ENCODE results near the gene KRT85. TPM values are rescaled to one million over a fixed set of nuclear protein-coding genes. Genes with fewer than 3 reads are reported as not detected.
A peak's percentile ranks its signal among the peaks of the same experiment; 100 is the strongest.

The KRT85 gene
- total and polyA plus RNA-seq, 7 experiments from 2014 or later = not detected

DNA sequence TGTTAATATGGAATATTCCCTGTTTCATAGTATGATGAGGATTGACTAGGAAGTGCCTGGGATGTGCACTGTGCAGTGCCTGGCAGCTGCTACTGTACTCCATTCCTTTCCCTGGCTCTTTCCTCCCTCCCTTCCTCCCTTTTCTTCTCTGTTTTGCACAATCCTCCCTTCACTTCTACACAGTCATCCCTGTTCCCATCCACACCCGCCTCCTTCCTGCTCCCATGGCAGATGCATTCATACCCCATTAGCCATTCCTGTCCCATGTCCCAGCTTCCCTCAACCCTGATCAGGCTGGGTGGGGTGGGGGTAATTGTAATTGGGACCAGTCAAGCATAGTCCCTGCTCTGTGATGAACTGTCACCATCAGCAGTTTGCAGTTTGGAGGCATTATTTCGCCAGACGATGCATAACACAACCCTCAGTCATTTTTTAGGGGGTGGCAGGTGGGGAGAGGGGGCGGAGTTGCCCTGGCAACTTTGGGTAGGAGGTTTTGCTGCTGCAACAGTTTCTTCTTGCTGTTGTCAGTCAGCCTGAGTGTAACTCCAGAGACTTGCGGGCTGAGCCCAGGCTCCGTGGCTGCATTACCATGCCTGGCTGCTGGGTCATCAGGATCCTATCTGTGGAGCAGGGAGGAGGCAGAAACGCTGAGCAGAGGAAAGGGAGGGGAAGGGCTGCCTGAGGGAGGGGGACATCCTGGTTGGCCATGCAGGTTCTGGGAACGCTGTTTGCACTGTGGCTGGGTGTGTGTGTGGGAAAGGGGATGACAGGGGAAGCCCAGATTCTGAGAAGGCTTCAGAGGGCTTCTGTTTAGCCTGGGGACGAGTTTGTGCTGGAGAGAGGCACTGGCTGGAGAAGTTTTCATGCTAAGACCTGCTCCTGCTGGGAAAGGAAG, 22.3 kb upstream of the KRT85 start:
- Histone ChIP-seq H3K4me1 (ENCODE audit: control insufficient read depth in 2 of 2, insufficient read depth in 2 of 2, low read length in 2 of 2) (no peaks in the 10 kb centered on the region), H3K4me3 (ENCODE audit: low read length) (no peak overlapping the region), H3K36me3 (ENCODE audit: control insufficient read depth in 2 of 3, insufficient read depth in 3 of 3, low read length in 3 of 3) (no peaks in the 10 kb centered on the region), H3K27ac (ENCODE audit: low read depth, low read length) (no peak overlapping the region), H3K9me3 (ENCODE audit: control insufficient read depth in 2 of 3, low read length in 3 of 3) (no peaks in the 10 kb centered on the region), H3K27me3 (ENCODE audit: control insufficient read depth in 2 of 2, insufficient read depth in 2 of 2, low read length in 2 of 2) (no peaks in the 10 kb centered on the region)
- Mint-ChIP-seq H3K36me3 (no peaks in the 10 kb centered on the region), H3K4me1 (peaks cover 0 to 1% (median 0%) of the 10 kb centered on the region in 7 donors), H3K4me3 (no peak overlapping the region), H3K27ac (no peak overlapping the region), H3K27me3 (peaks cover 0 to 4% (median 0%) of the 10 kb centered on the region in 5 donors), H3K9me3 (peaks cover 0 to under 1% (median 0%) of the 10 kb centered on the region in 11 donors)
- POLR2A ChIA-PET = no interaction called here
- ATAC-seq = no peak
- CTCF ChIA-PET = no interaction called here
- intact Hi-C loops (cut with micrococcal nuclease) = loop anchor here in 1 of 2 donors (5.0 kb wide), 1 partner anchor 488 kb away; no protein-coding TSS in a partner anchor
- DNase-seq = no peak

- peaks cover 3 to 7% (median 4%) of the 10 kb centered on the region in 7 donors for H3K4me1 Mint-ChIP-seq
- Histone ChIP-seq H3K36me3 (ENCODE audit: control insufficient read depth in 2 of 3, insufficient read depth in 3 of 3, low read length in 3 of 3) (no peaks in the 10 kb centered on the region), H3K27me3 (ENCODE audit: control insufficient read depth in 2 of 2, insufficient read depth in 2 of 2, low read length in 2 of 2) (no peaks in the 10 kb centered on the region), H3K9me3 (ENCODE audit: control insufficient read depth in 2 of 3, low read length in 3 of 3) (no peaks in the 10 kb centered on the region), H3K4me1 (ENCODE audit: control insufficient read depth in 2 of 2, insufficient read depth in 2 of 2, low read length in 2 of 2) (peaks cover 3 to 4% of the 10 kb centered on the region in 2 donors), H3K27ac (ENCODE audit: low read depth, low read length) (no peak overlapping the region), H3K4me3 (ENCODE audit: low read length) (no peak overlapping the region)
- no peaks in the 10 kb centered on the region for H3K9me3 Mint-ChIP-seq
- H3K27ac Mint-ChIP-seq = no peak overlapping the region
- ATAC-seq (no peak), DNase-seq (no peak)
- CTCF ChIA-PET = no interaction called here
- H3K4me3 Mint-ChIP-seq = no peak overlapping the region
- intact Hi-C loops (cut with micrococcal nuclease) = no loop called here
- POLR2A ChIA-PET = interaction anchor here (1.1 kb wide), 1 partner anchor 29 kb away, joined by 3 read pairs; no protein-coding TSS in a partner anchor
- peaks cover 0 to 4% (median 0%) of the 10 kb centered on the region in 5 donors for H3K27me3 Mint-ChIP-seq
- no peaks in the 10 kb centered on the region for H3K36me3 Mint-ChIP-seq
Measured at GRCh38 chr12:52387859-52388258, 20.6 kb upstream of the KRT85 start.

DNA sequence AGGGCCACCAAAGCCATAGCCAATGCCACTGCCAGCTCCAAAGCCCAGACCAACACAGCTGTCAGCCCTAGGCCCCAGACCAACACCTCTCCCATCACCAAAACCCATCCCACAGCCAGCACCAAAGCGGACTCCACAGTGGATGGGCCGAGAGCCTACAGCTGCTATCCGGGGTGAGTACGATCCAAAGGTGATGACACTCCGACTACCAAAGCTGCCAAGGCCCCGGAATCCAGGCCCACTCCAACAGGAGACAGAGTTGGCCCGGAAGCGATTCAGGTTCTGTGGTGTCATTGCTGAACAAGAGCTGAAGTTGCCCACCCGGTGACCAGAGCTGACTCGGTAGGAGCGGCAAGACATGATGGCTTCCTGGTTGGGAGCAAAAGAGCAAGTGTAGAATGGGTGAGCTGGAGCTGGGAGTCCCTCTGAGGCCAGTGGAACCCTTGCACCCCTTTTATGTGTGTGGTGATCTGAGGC, 18.0 kb upstream of the KRT85 start, which contains the start of gene KRT84:
Gene KRT84 (minus strand): TSS at position 427 of the 477 bp plus-strand sequence. CDS start 67 bp downstream, at position 360.
- H3K36me3 Mint-ChIP-seq = no peaks in the 10 kb centered on the region
- H3K27me3 ChIP-seq (ENCODE audit: control insufficient read depth in 2 of 2, insufficient read depth in 2 of 2, low read length in 2 of 2) = no peaks in the 10 kb centered on the region
- DNase-seq (no peak), ATAC-seq (no peak)
- ChIA-PET CTCF (no interaction called here), POLR2A (no interaction called here)
- H3K9me3 ChIP-seq (ENCODE audit: control insufficient read depth in 2 of 3, low read length in 3 of 3) = no peaks in the 10 kb centered on the region
- no peak within 1 kb of the TSS for H3K27ac ChIP-seq (ENCODE audit: low read depth, low read length)
- peaks cover 3 to 7% of the 10 kb centered on the region in 2 donors for H3K4me1 ChIP-seq (ENCODE audit: control insufficient read depth in 2 of 2, insufficient read depth in 2 of 2, low read length in 2 of 2)
- H3K4me3 Mint-ChIP-seq = no peak within 1 kb of the TSS
- no peaks in the 10 kb centered on the region for H3K9me3 Mint-ChIP-seq
- peaks cover 0 to 4% (median 0%) of the 10 kb centered on the region in 5 donors for H3K27me3 Mint-ChIP-seq
- no peak within 1 kb of the TSS for H3K4me3 ChIP-seq (ENCODE audit: low read length)
- no peak within 1 kb of the TSS for H3K27ac Mint-ChIP-seq
- H3K36me3 ChIP-seq (ENCODE audit: control insufficient read depth in 2 of 3, insufficient read depth in 3 of 3, low read length in 3 of 3) = no peaks in the 10 kb centered on the region
- peaks cover 7 to 12% (median 8%) of the 10 kb centered on the region in 7 donors for H3K4me1 Mint-ChIP-seq
- intact Hi-C loops (cut with micrococcal nuclease) = no loop called here

DNA sequence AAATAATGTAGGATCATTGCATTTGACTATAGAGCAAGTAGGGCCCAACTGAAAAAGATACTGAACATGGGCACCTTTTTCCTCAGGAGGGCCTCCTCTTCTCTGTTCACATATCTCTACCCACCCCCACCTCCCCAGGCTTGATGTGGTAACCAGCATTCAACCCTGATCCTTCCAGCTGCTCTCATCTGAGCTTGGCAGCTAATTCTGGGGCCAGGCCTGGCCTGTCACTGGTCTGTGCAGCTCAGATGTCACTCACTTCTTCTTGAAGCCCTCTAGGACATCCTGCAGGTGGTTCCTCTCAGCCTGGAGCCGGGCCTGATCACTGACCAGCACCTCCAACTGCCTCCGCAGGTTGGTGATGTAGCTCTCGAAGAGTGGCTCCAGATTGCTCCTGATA, 16.1 kb upstream of the KRT85 start:
- intact Hi-C loops (cut with micrococcal nuclease) = no loop called here
- H3K4me3 Mint-ChIP-seq = no peak overlapping the region
- CTCF ChIA-PET = interaction anchor here (0.6 kb wide), 1 partner anchor 199 kb away, joined by 3 read pairs; no protein-coding TSS in a partner anchor

GRCh38 chr12:52382854-52383253, 15.6 kb upstream of the KRT85 start:
- no peaks in the 10 kb centered on the region for H3K36me3 Mint-ChIP-seq
- H3K4me3 ChIP-seq (ENCODE audit: low read length) = no peak overlapping the region
- H3K4me3 Mint-ChIP-seq = peak overlapping the region in 1 of 10 donors; percentile 4
- no peaks in the 10 kb centered on the region for H3K9me3 Mint-ChIP-seq
- H3K9me3 ChIP-seq (ENCODE audit: control insufficient read depth in 2 of 3, low read length in 3 of 3) = no peaks in the 10 kb centered on the region
- intact Hi-C loops (cut with micrococcal nuclease) = no loop called here
- peaks cover 7 to 12% (median 8%) of the 10 kb centered on the region in 7 donors for H3K4me1 Mint-ChIP-seq
- H3K36me3 ChIP-seq (ENCODE audit: control insufficient read depth in 2 of 3, insufficient read depth in 3 of 3, low read length in 3 of 3) = no peaks in the 10 kb centered on the region
- ATAC-seq (peak; percentile 26), DNase-seq (peak in 1 of 9 donors; percentile 27)
- POLR2A ChIA-PET = no interaction called here
- H3K27ac Mint-ChIP-seq = peak overlapping the region in 1 of 9 donors; percentile 53
- CTCF ChIA-PET = no interaction called here
- H3K27me3 ChIP-seq (ENCODE audit: control insufficient read depth in 2 of 2, insufficient read depth in 2 of 2, low read length in 2 of 2) = no peaks in the 10 kb centered on the region
- peaks cover 0 to 9% (median 0%) of the 10 kb centered on the region in 5 donors for H3K27me3 Mint-ChIP-seq
- H3K27ac ChIP-seq (ENCODE audit: low read depth, low read length) = no peak overlapping the region
- peaks cover 3 to 7% of the 10 kb centered on the region in 2 donors for H3K4me1 ChIP-seq (ENCODE audit: control insufficient read depth in 2 of 2, insufficient read depth in 2 of 2, low read length in 2 of 2)

More for the DNA sequence above, 16.1 kb upstream of the KRT85 start:
- DNase-seq = no peak
- Mint-ChIP-seq H3K36me3 (no peaks in the 10 kb centered on the region), H3K9me3 (no peaks in the 10 kb centered on the region), H3K27me3 (peaks cover 0 to 9% (median 0%) of the 10 kb centered on the region in 5 donors), H3K4me1 (peaks cover 7 to 12% (median 8%) of the 10 kb centered on the region in 7 donors), H3K27ac (no peak overlapping the region)
- H3K4me1 ChIP-seq (ENCODE audit: control insufficient read depth in 2 of 2, insufficient read depth in 2 of 2, low read length in 2 of 2) = peaks cover 3 to 7% of the 10 kb centered on the region in 2 donors
- H3K9me3 ChIP-seq (ENCODE audit: control insufficient read depth in 2 of 3, low read length in 3 of 3) = no peaks in the 10 kb centered on the region
- no peak overlapping the region for H3K4me3 ChIP-seq (ENCODE audit: low read length)
- POLR2A ChIA-PET = no interaction called here
- ATAC-seq = no peak
- no peaks in the 10 kb centered on the region for H3K36me3 ChIP-seq (ENCODE audit: control insufficient read depth in 2 of 3, insufficient read depth in 3 of 3, low read length in 3 of 3)
- H3K27ac ChIP-seq (ENCODE audit: low read depth, low read length) = no peak overlapping the region
- H3K27me3 ChIP-seq (ENCODE audit: control insufficient read depth in 2 of 2, insufficient read depth in 2 of 2, low read length in 2 of 2) = no peaks in the 10 kb centered on the region

DNA sequence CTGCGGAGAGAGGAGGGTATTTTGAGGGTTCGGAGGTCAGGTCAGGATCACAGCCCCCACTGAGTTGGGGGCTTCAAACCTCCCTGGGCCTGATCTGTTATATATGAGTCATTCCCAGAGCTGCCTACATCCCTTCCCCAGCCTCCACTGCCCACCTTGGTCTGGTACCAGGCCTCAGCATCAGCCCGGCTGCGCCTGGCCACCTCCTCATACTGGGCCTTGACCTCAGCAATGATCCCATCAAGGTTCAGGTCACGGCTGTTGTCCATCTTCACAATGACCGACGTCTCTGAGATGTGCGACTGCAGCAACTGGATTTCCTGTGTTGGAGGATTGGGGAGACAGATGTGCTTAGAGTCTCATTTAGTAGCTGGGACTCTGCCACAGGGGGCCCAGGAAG, 13.9 kb upstream of the KRT85 start:
- CTCF ChIA-PET = interaction anchor here (0.6 kb wide), 1 partner anchor 438 kb away, joined by 3 read pairs; no protein-coding TSS in a partner anchor
- Mint-ChIP-seq H3K27me3 (peaks cover 0 to 15% (median 5%) of the 10 kb centered on the region in 5 donors), H3K9me3 (no peaks in the 10 kb centered on the region), H3K4me1 (peaks cover 7 to 12% (median 8%) of the 10 kb centered on the region in 7 donors), H3K27ac (peak overlapping the region in 1 of 9 donors; percentile 33), H3K36me3 (no peaks in the 10 kb centered on the region), H3K4me3 (no peak overlapping the region)
- POLR2A ChIA-PET = interaction anchor here (0.6 kb wide), 1 partner anchor 337 kb away, joined by 3 read pairs; no protein-coding TSS in a partner anchor
- H3K27ac ChIP-seq (ENCODE audit: low read depth, low read length) = no peak overlapping the region
- H3K4me3 ChIP-seq (ENCODE audit: low read length) = no peak overlapping the region
- intact Hi-C loops (cut with micrococcal nuclease) = no loop called here
- H3K9me3 ChIP-seq (ENCODE audit: control insufficient read depth in 2 of 3, low read length in 3 of 3) = no peaks in the 10 kb centered on the region
- H3K27me3 ChIP-seq (ENCODE audit: control insufficient read depth in 2 of 2, insufficient read depth in 2 of 2, low read length in 2 of 2) = no peaks in the 10 kb centered on the region
- ATAC-seq (no peak), DNase-seq (no peak)
- H3K4me1 ChIP-seq (ENCODE audit: control insufficient read depth in 2 of 2, insufficient read depth in 2 of 2, low read length in 2 of 2) = peaks cover 3 to 7% of the 10 kb centered on the region in 2 donors
- H3K36me3 ChIP-seq (ENCODE audit: control insufficient read depth in 2 of 3, insufficient read depth in 3 of 3, low read length in 3 of 3) = no peaks in the 10 kb centered on the region
